Smooth muscle cell (in vitro differentiated cells): Measurements from ENCODE around the gene OTOF. TPM values are rescaled to one million over a fixed set of nuclear protein-coding genes. Genes with fewer than 3 reads are reported as not detected.

Experiments used
- DNase-seq: peaks from one replicate; lab custom pipeline; 2025; ENCODE audit not compliant: unreplicated experiment; lab: John Stamatoyannopoulos, UW
- H2AFZ ChIP-seq: fragments of 200-600 bp; sonication (generic); 2 replicates; pipeline ENCODE4 v1.6.0; 2016; ENCODE audit warnings: antibody characterized with exemption, low read depth, mild to moderate bottlenecking
- H3F3A ChIP-seq: fragments of 200-600 bp; sonication (generic); 2 replicates; pipeline ENCODE4 v1.6.0; 2017; ENCODE audit warnings: antibody characterized with exemption, low read depth
- H3K27ac ChIP-seq: fragments of 200-600 bp; sonication (generic); 2 replicates; pipeline ENCODE4 v1.5.1; 2016; ENCODE audit warnings: low read depth, mild to moderate bottlenecking
- H3K27me3 ChIP-seq: fragments of 200-600 bp; sonication (generic); 2 replicates; pipeline ENCODE4 v1.6.1; 2016; ENCODE audit warnings: low read depth, mild to moderate bottlenecking
- H3K36me3 ChIP-seq: fragments of 200-600 bp; sonication (generic); 2 replicates; pipeline ENCODE4 v1.5.1; 2016; ENCODE audit warnings: low read depth
- H3K4me1 ChIP-seq: fragments of 200-600 bp; sonication (generic); 2 replicates; pipeline ENCODE4 v1.5.1; 2016; ENCODE audit warnings: low read depth
- H3K4me2 ChIP-seq: fragments of 200-600 bp; sonication (generic); 2 replicates; pipeline ENCODE4 v1.6.0; 2016; ENCODE audit warnings: mild to moderate bottlenecking
- H3K4me3 ChIP-seq: fragments of 200-600 bp; sonication (generic); 2 replicates; pipeline ENCODE4 v1.5.1; 2016; ENCODE audit warnings: mild to moderate bottlenecking
- H3K79me2 ChIP-seq: fragments of 200-600 bp; sonication (generic); 2 replicates; pipeline ENCODE4 v1.6.0; 2016; ENCODE audit warnings: low read depth, mild to moderate bottlenecking
- H3K9ac ChIP-seq: fragments of 200-600 bp; sonication (generic); 2 replicates; pipeline ENCODE4 v1.6.0; 2016; ENCODE audit warnings: low read depth
- H3K9me3 ChIP-seq: fragments of 200-600 bp; sonication (generic); replicated peaks from 2 replicates; pipeline ENCODE4 v1.5.1; 2016; ENCODE audit warnings: low read depth
- H4K20me1 ChIP-seq: fragments of 200-600 bp; sonication (generic); 2 replicates; pipeline ENCODE4 v1.6.0; 2016; ENCODE audit warnings: low read depth
- WGBS: methylation state at CpG from one replicate; pipeline ENCODE4 v1.1.7; 2016; ENCODE audit warnings: low lambda C conversion rate; 5-methylcytosine and 5-hydroxymethylcytosine counted together
- polyA plus RNA-seq: library from polyadenylated mRNA; unstranded; fragments of >200 nt; fragmentation: Nextera tagmentation; extraction: Ambion mirVana; gene quantifications from 2 replicates; pipeline ENCODE4 v1.2.1, GENCODE V29; 2016
- total RNA-seq: library from RNA; depleted of rRNA; stranded (reverse); fragments of >200 nt; gene quantifications from 2 replicates; pipeline ENCODE4 v1.2.3, GENCODE V29; 2014
- TF ChIP-seq, protein P1 (sequence below): fragments of 200-600 bp; sonication (generic); IDR thresholded peaks from 2 replicates; pipeline ENCODE4 v1.5.1; 2017; ENCODE audit warnings: borderline replicate concordance, mild to moderate bottlenecking, antibody characterized with exemption; ENCODE audit not compliant: insufficient read depth, poor library complexity, severe bottlenecking

OTOF gene
- total and polyA plus RNA-seq, 2 experiments from 2014 or later: 0.05 TPM; not detected in 1

DNA sequence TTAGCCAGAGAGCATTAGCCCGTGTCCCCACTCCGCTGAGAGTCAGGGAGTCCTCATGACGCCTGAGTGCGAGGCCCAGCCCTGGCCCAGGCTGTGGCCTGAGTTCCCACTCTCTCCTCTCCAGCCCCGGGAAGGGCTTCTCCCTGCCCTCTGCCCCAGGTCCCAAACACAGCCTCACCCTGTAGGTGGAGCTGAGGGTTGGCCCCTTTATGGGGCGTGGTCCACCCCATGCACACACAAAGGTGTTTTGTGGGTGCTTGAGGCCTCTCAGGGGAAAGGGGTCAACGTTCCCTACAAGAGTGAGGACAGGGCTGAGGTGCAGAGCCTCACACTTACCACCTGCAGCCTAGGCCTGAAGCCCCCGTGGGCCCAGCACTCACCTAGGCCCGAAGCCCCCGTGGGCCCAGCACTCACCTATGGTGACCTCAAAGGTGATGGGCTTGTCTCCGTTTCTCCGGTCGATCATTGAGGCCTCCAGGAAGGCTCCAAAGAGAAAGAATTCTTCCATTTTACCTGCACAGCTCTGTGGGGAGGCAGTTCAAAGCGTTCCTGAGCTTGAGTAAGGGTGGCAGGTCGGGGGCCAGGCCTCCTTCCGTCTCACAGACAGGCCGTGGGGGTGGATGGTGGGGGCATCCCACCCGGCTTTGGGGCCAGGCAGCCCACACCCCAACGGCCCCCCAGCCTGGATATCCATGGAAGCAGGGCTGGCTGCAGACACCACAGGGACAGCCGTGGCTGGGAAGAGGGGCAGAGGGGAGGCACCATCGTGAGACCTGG is 2.1 kb upstream of the OTOF start:
- no peaks in the 10 kb centered on the region for H3F3A ChIP-seq
- H3K27me3 ChIP-seq: no peaks in the 10 kb centered on the region
- no peaks in the 10 kb centered on the region for H3K9me3 ChIP-seq
- WGBS: 91% methylated on average over 18 of the region's 21 CpGs
- no peak overlapping the region for H3K4me3 ChIP-seq
- H3K4me1 ChIP-seq: peaks cover 8% of the 10 kb centered on the region
- H2AFZ ChIP-seq: no peak overlapping the region
- no peak overlapping the region for H3K4me2 ChIP-seq
- H3K36me3 ChIP-seq: no peaks in the 10 kb centered on the region
- no peaks in the 10 kb centered on the region for H4K20me1 ChIP-seq
- no peak overlapping the region for H3K27ac ChIP-seq
- H3K79me2 ChIP-seq: no peaks in the 10 kb centered on the region
- H3K9ac ChIP-seq: no peak overlapping the region
- no peak for DNase-seq
- TF ChIP-seq, protein P1, sequence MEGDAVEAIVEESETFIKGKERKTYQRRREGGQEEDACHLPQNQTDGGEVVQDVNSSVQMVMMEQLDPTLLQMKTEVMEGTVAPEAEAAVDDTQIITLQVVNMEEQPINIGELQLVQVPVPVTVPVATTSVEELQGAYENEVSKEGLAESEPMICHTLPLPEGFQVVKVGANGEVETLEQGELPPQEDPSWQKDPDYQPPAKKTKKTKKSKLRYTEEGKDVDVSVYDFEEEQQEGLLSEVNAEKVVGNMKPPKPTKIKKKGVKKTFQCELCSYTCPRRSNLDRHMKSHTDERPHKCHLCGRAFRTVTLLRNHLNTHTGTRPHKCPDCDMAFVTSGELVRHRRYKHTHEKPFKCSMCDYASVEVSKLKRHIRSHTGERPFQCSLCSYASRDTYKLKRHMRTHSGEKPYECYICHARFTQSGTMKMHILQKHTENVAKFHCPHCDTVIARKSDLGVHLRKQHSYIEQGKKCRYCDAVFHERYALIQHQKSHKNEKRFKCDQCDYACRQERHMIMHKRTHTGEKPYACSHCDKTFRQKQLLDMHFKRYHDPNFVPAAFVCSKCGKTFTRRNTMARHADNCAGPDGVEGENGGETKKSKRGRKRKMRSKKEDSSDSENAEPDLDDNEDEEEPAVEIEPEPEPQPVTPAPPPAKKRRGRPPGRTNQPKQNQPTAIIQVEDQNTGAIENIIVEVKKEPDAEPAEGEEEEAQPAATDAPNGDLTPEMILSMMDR: no peak

DNA sequence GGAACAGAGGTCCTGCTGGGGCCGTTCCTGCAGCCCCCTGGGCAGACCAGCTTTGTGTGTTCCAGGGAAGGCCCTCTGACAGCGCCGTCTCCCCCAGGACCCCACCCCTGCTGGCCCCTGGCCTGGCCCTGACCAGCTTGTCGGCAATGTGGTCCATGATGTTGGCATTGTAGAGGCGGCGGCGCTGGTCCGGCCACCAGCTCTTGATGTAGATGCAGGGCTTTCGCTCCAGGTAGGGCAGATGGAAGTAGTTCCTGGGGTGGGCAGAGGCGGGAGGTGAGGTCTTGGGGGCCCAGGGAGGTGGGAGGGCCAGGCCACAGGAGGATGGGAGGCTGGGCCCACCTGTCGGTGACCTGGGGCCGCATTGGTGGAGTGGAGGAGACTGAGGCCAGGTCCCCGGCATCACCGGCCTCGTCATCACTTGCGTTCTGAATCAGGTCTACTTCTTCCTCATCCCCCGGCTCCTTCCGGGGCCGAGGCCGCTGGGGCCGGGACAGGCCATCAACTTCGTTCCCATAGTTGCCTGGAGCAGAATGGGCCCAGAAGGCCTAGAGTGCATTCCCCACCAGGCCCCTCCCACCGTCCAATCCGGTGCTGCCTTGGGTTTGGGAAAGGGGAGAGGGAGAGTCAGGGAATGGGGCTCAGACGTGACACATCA is 1.3 kb upstream of the OTOF start:
- no peaks in the 10 kb centered on the region for H3K36me3 ChIP-seq
- 95% methylated on average over 20 of the region's 25 CpGs for WGBS
- no peak overlapping the region for H3K4me3 ChIP-seq
- no peak for DNase-seq
- H3F3A ChIP-seq: no peaks in the 10 kb centered on the region
- H4K20me1 ChIP-seq: no peaks in the 10 kb centered on the region
- H3K27me3 ChIP-seq: no peaks in the 10 kb centered on the region
- H3K79me2 ChIP-seq: no peaks in the 10 kb centered on the region
- H3K9ac ChIP-seq: no peak overlapping the region
- H3K4me2 ChIP-seq: no peak overlapping the region
- no peak overlapping the region for H2AFZ ChIP-seq
- H3K9me3 ChIP-seq: no peaks in the 10 kb centered on the region
- peaks cover 8% of the 10 kb centered on the region for H3K4me1 ChIP-seq
- TF ChIP-seq, protein P1: no peak
- no peak overlapping the region for H3K27ac ChIP-seq

DNA sequence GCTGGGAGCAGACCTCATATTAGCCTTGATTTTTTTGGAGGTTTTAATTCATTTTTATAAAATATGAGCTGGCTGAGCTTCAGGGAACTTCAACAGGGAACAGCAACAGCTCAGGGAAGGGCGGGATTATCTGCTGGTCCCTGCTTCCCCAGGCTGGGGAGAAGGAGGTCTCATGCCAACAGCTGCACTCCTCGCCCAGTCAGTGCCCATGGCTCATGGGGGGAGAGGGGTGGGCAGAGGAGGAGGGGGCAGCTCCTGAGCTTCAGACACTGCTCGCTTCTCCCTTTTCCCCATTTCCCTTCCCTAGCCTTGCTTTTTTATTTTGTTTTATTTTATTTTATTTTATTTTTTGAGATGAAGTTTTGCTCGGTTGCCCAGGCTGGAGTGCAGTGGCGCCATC is 442 bp upstream of the OTOF start:
- no peak overlapping the region for H2AFZ ChIP-seq
- DNase-seq: no peak
- H3K4me1 ChIP-seq: peaks cover 8% of the 10 kb centered on the region
- no peak overlapping the region for H3K9ac ChIP-seq
- no peak overlapping the region for H3K4me3 ChIP-seq
- H3K36me3 ChIP-seq: no peaks in the 10 kb centered on the region
- TF ChIP-seq, protein P1: no peak
- H3K4me2 ChIP-seq: no peak overlapping the region
- H3K27me3 ChIP-seq: no peaks in the 10 kb centered on the region
- 95% methylated on average over 5 of the region's 5 CpGs for WGBS
- H3K27ac ChIP-seq: no peak overlapping the region
- no peaks in the 10 kb centered on the region for H4K20me1 ChIP-seq
- H3K9me3 ChIP-seq: no peaks in the 10 kb centered on the region
- H3F3A ChIP-seq: no peaks in the 10 kb centered on the region
- no peaks in the 10 kb centered on the region for H3K79me2 ChIP-seq
